ENCODE results near the gene C14orf119.
A peak's percentile ranks its signal among the peaks of the same experiment; 100 is the strongest.

C14orf119 gene

GRCh38 chr14:23078692-23079116, 16.6 kb upstream of the C14orf119 start:
- Histone ChIP-seq H3K27ac (peak overlapping the region in 18 of 21 experiments; percentile 6 to 80 (median 54)), H3K4me3 (no peak overlapping the region)

GRCh38 chr14:23079716-23080115, 15.6 kb upstream of the C14orf119 start:
- H3K27ac ChIP-seq, result peak overlapping the region in 13 of 21 experiments; percentile 19 to 80 (median 56)

DNA sequence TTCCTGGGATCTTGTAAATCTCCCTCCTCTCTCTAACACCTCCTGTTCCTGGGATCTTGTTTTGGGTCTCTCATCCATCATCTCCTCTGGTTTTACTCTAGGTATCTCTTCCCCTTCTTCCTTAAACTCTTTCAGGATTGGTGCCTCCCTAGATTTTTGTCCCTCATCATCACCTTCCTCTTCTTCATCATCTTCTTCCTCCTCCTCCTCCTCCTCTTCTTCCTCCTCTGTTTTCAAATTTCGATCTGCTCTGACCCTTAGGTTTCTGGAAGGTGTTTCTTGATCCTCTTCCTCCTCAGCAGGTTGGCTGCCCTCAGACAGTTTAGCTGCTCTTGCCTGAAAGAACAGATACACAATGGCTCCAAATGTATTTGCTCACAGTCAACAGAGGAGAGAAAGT, 14.8 kb upstream of the C14orf119 start:
- Histone ChIP-seq H3K27ac (peak overlapping the region in 6 of 21 experiments; percentile 30 to 80 (median 76)), H3K4me3 (no peak overlapping the region)

More at GRCh38 chr14:23079716-23080115, 15.6 kb upstream of the C14orf119 start:
- no peak overlapping the region for H3K4me3 ChIP-seq

DNA sequence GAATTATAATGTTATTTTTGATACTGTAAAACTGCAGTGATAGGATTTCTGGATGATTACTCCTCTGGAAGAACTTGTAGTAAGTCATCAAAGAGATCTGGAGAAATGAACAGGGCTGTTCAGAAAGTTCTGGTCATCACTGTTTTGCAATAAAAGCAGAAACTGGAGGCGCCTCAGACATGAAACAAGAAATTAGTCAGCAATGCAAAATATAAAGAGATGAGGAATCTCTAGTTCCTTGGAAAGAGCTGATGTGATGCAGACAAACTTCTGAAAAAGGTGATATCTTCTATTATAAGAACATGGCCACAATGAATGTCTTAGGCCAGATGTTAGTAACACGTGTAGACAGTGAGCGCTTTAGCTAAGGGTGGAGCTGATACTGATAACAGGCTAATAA, 9.8 kb upstream of the C14orf119 start:
- H3K4me3 ChIP-seq, result no peak overlapping the region
- no peak overlapping the region for H3K27ac ChIP-seq

- Histone ChIP-seq H3K4me3 (no peak overlapping the region), H3K27ac (no peak overlapping the region)
Observed at GRCh38 chr14:23086565-23086964, 8.7 kb upstream of the C14orf119 start.

DNA sequence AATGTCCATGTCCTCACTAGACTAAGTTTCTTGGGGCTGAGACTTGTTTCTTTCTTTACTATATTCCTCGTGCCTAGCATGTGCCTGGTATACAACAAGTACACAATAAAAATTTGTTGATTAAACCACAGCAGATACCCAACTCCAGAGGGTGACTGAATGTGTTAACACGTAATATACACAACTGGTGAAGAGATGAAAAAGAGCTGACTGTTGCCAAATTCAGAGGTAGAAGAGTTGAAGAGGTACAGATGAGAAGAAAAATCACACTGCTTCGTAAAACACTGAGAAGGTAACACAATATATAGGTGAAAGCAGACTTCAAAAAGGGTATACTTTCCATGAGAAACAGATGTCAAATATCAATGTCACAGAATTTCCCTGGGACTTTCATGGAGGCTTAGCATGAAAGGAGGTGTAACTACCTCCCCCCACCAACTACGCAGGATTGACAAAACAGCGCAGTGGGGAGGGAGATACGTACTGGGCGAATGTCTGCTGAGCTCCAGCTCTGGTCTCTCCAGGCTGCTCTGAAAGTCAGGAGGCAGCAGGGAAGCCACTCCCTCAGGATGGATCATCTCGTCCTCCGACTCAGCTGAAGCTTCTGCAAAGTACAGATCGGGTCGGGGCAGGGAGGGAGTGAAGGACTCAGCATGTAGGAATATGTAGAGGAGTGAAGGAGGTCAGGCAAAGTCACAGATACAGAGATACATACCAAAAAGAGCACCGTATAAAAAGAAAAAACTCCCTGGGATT, 5.6 kb upstream of the C14orf119 start:
- Histone ChIP-seq H3K4me3 (no peak overlapping the region), H3K27ac (no peak overlapping the region)

GRCh38 chr14:23090254-23090636, 5.1 kb upstream of the C14orf119 start:
- no peak overlapping the region for H3K27ac ChIP-seq
- H3K4me3 ChIP-seq, result no peak overlapping the region

DNA sequence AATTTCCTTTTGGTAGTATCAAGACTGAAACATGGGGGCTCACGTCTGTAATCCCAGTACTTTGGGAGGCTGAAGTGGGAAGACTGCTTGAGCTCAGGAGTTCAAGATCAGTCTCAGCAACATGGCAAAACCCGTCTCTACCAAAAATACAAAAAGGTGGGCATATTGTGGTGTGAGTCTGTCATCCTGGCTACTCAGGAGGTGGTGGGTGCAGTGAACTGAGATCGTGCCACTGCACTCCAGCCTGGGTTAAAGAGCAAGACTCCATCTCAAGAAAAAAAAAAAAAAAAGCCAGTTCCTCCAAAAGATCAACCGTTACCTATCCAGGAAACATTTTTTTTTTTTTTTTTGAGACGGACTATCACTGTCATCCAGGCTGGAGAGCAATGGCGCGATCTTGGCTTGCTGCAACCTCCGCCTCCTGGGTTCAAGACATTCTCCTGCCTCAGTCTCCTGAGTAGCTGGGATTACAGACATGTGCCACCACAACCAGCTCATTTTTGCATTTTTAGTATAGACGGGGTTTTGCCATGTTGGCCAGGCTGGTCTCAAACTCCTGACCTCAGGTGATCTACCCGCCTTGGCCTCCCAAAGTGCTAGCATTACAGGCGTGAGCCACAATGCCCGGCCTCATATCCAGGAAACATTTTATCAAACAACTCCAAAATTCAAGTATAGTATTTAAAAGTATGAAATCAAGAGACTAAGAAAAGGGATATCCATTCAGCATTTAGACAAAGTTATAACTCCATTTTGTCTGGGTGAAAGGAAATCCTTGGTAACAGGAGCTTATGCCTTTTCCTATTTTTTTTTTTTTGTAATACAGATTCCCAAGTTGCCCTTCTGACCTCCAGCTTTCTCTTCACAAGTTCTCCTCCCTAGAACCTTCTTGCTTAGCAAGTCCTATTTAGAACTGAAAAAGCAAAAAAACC, 3.7 kb upstream of the C14orf119 start:
- no peak overlapping the region for H3K27ac ChIP-seq
- H3K4me3 ChIP-seq, result no peak overlapping the region

DNA sequence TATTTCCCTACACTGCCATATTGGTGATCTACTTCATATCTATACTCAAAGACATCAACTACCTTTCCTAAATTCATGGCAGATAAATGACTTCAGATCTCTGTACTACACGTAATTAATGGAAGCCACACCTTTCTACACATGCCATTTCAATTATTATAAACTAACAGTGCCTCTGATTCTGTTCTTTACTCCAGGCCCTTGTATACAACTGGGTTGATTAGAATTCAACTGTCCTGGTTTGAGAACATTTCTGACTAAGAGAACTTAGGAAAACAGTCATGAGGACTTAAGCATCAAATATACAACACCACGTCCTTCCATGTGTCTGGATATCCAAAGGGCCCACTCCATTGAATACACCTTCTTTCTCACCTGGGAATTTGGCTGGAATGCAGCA, 2.2 kb upstream of the C14orf119 start:
- Histone ChIP-seq H3K27ac (no peak overlapping the region), H3K4me3 (no peak overlapping the region)

GRCh38 chr14:23093526-23093925, 1.8 kb upstream of the C14orf119 start:
- peak overlapping the region in 5 of 7 experiments; percentile 61 to 90 (median 78) for H3K4me3 ChIP-seq
- peak overlapping the region in 3 of 21 experiments; percentile 95 to 99 (median 98) for H3K27ac ChIP-seq

GRCh38 chr14:23093991-23094665, 1.2 kb upstream of the C14orf119 start:
- Histone ChIP-seq H3K4me3 (peak overlapping the region; percentile 61 to 90 (median 78)), H3K27ac (peak overlapping the region in 20 of 21 experiments; percentile 87 to 100 (median 98))

DNA sequence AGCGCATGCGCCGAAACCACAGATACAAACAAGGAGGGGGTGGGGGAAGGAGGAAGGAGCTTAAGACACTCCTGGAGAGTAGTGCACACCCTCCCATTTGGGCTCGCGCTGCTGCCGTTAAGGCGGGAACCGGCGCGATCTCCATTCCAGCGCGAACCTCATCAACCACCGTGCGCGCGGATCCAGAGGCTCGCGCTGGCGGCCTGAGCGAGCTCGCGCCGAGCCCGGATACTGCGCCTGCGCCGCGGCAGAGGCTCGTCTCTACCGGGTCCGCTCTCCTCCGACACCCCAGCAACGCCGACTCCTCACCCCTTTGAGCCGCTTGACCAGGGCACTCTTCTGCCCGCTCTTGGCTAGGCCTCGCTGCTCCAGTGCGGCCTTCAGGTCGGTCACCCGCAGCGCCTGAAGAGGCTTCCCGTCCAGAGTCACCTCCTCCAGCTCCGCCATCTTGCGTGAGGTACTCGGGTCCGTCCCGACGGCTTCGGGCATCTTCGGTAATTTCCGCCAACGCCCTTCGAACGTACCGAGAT, 574 bp upstream of the C14orf119 start, which contains the start of gene ACIN1:
Gene ACIN1 (minus strand): TSS at position 471 of the 530 bp plus-strand sequence. CDS start 24 bp downstream, at position 447.
- Histone ChIP-seq H3K4me3 (peak within 1 kb of the TSS; percentile 64 to 90 (median 78)), H3K27ac (peak within 1 kb of the TSS; percentile 90 to 100 (median 98))

DNA sequence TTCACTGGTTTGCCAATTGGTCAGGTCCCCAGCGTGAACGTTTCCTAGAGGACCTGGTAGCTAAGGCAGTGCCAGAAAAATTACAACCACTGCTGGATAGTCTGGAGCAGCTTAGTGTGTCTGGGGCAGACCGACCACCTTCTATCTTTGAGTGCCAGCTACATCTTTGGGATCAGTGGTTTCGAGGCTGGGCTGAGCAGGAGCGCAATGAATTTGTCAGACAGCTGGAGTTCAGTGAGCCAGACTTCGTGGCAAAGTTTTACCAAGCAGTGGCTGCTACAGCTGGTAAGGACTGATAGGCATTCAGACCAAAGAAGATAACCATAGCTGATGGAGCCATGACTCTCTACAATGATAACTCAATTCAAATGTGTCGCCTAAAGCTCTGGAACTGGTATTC, 2.5 kb downstream of the C14orf119 start:
- no peak overlapping the region for H3K27ac ChIP-seq
- no peak overlapping the region for H3K4me3 ChIP-seq

GRCh38 chr14:23099212-23099861, 4.0 kb downstream of the C14orf119 start:
- H3K4me3 ChIP-seq, result no peak overlapping the region
- H3K27ac ChIP-seq, result no peak overlapping the region

DNA sequence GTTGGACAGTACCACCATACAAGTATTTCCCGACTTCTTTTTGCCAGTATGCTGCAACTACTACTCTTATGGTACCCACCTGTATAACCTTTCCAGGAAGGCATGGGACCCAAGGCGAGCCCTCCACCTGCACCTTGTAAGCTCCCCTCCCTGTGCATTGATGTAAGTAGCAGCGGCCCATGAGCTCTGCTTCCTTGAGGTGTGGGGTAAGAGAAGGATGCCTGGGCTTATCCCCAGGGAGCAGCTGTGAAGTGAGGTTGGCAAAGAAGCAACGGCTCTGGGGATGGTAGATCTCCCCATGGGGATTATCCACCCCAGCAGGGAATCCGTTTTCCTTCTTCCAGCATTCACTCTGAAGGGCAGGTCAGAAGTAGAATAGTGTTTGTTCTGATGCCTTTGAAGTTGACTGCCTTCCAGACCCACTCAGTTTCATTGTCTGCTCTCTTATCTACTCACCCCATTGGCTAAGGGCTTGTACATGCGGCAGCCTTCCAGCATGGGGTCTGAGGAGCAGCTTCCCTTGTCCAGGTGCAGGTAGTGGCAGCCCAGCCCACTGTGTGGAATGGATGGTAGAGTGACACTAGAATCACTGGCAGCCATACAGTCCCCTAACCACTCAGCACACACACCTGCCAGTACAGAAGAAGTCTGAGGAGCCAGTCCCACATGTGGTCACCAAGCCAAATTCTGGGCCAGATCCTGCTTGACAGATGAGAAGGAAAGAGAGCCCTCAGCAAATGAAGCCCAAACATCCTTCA, 6.1 kb downstream of the C14orf119 start:
- H3K27ac ChIP-seq, result no peak overlapping the region

DNA sequence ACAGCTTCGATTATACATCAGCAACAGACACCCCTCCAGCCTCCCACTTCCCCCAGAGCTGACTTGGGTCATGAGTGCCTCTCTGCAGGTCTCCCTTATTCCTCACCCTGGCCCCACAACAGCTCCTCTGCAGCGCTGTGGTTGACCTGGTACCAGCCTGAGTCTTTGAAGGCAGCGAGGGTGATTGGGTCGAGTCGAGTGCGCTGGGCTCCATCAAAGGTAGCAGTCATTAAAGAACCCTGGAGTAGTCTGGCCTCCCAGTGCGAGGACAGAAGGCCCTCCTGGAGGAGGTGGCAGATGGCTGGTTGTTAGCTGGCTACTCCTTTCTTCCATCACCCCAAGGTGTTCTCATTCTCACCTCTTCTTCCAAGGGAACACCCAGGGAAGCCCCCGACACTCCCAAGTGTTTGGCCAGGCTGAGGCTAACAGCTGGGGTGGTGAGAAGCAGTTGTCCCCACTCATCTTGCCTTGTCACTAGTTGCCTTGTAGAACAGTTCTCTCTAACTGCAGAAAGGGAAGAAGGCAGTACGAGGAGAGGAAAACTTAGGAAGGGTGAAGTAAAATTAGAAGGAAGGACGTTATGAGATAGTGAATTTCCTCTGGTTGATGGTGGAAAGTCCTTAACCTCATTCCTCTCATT, 6.8 kb downstream of the C14orf119 start:
- H3K4me3 ChIP-seq, result no peak overlapping the region
- no peak overlapping the region for H3K27ac ChIP-seq

More for the DNA sequence above, 6.1 kb downstream of the C14orf119 start:
- H3K4me3 ChIP-seq, result no peak overlapping the region

DNA sequence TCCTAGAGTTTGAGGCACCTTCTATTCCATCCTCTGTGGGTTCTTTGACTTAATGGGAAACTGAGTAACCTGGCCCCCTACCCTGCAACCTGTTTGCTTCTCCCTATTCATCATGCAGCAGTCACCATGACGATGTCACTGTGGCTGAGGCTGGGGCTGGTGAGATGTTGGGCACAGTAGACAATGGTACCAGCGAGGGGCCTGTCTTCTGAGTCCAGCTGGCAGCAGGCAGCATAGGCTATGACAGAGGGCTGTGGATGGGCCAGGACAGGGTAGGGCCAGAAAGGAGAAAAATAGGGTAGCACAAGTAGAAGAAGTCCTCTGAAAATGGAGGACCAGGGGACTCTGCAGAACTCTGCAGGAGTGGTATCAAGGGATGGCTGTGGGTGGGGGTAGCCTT, 7.5 kb downstream of the C14orf119 start:
- Histone ChIP-seq H3K27ac (no peak overlapping the region), H3K4me3 (no peak overlapping the region)

DNA sequence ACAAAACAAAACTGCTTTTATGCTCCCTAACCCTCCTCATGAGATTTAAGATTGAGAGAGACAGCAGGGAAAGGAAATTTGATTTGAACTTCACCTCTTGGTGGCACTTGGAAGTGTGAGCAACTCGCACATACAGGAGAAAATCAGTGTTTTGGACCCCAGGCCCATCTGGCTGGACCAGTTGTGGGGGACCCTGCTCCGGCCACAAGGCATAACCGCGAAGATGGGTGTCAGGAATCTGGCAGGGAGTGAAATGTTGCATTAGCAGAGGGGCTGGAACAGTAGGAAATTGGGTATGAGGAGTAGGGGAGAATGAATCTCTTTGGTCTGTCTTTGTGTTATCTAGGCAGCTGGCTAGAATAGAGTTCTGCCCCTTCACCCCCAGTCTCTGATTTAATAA, 8.3 kb downstream of the C14orf119 start:
- no peak overlapping the region for H3K4me3 ChIP-seq
- no peak overlapping the region for H3K27ac ChIP-seq
